Type B pancreatic cell (in vitro differentiated cells): ENCODE measurements around the gene EFL1. TPM values are rescaled to one million over a fixed set of nuclear protein-coding genes. Genes with fewer than 3 reads are reported as not detected.

Source experiments
- DNase-seq: peaks from one replicate; pipeline ENCODE4 v3.0.0; 2021; ENCODE audit warnings: mixed read lengths; ENCODE audit not compliant: unreplicated experiment; ENCODE audit errors: extremely low spot score
- H3K27ac Mint-ChIP-seq: 2 replicates; pipeline ENCODE4 v1.8.0; 2021; ENCODE audit warnings: mild to moderate bottlenecking, mixed read lengths
- H3K27me3 Mint-ChIP-seq: 2 replicates; pipeline ENCODE4 v1.8.0; 2021; ENCODE audit warnings: mixed read lengths
- H3K36me3 Mint-ChIP-seq: 2 replicates; pipeline ENCODE4 v1.8.0; 2021; ENCODE audit warnings: mixed read lengths
- H3K4me1 Mint-ChIP-seq: one replicate; pipeline ENCODE4 v1.8.0; 2021; ENCODE audit warnings: mixed read lengths; ENCODE audit not compliant: unreplicated experiment
- H3K4me3 Mint-ChIP-seq: 2 replicates; pipeline ENCODE4 v1.8.0; 2021; ENCODE audit warnings: mild to moderate bottlenecking, mixed read lengths
- H3K9me3 Mint-ChIP-seq: 2 replicates; pipeline ENCODE4 v1.8.0; 2021; ENCODE audit warnings: mixed read lengths
- total RNA-seq: library from RNA; stranded (reverse); gene quantifications from 2 replicates; pipeline ENCODE4 v1.2.1, GENCODE V29; 2021; ENCODE audit warnings: low replicate concordance
- TF ChIP-seq, protein P1 (sequence below): fragments of 200-600 bp; sonication (generic); conservative IDR thresholded peaks from 2 replicates; pipeline ENCODE4 v1.5.0; 2021; ENCODE audit warnings: antibody characterized with exemption, mild to moderate bottlenecking

EFL1 gene
- total RNA-seq, 1 donor from 2014 or later: 17.0 TPM

DNA sequence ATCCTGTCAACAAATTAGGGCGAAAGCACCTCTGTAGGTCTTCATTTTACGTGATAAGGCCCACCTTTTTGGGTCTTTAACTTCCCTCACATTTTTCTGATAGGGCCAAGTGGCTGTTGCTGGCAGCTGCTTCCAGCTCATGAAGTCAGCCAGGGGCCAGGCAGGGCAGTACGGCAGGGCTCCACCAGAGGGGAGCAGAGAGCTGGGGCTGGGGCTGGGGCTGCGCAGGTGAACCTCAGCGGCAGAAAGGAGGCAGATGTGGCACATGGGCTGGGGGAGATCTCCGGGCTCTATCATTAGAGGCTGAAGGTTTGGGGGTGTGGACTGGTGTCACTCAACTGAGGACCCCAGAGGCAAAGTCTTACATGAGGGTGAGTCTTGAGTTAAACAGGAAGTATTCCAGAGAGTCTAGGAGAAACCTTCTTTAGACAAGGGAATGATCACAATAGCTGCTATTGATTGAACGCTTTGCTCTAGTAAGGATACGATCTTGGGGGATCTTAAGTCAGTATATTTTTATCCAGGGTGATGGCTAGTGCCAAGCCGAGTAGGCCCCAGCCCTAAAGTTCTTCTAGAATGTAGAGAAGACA lies 153.9 kb downstream of the EFL1 start:
- peak overlapping the region; percentile 66 for H3K27ac Mint-ChIP-seq
- no peak overlapping the region for H3K4me3 Mint-ChIP-seq
- TF ChIP-seq, protein P1, sequence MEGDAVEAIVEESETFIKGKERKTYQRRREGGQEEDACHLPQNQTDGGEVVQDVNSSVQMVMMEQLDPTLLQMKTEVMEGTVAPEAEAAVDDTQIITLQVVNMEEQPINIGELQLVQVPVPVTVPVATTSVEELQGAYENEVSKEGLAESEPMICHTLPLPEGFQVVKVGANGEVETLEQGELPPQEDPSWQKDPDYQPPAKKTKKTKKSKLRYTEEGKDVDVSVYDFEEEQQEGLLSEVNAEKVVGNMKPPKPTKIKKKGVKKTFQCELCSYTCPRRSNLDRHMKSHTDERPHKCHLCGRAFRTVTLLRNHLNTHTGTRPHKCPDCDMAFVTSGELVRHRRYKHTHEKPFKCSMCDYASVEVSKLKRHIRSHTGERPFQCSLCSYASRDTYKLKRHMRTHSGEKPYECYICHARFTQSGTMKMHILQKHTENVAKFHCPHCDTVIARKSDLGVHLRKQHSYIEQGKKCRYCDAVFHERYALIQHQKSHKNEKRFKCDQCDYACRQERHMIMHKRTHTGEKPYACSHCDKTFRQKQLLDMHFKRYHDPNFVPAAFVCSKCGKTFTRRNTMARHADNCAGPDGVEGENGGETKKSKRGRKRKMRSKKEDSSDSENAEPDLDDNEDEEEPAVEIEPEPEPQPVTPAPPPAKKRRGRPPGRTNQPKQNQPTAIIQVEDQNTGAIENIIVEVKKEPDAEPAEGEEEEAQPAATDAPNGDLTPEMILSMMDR: peak; percentile 72
- H3K9me3 Mint-ChIP-seq: no peaks in the 10 kb centered on the region
- peaks cover 25% of the 10 kb centered on the region for H3K4me1 Mint-ChIP-seq
- no peak for DNase-seq
- H3K27me3 Mint-ChIP-seq: no peaks in the 10 kb centered on the region
- peaks cover 4% of the 10 kb centered on the region for H3K36me3 Mint-ChIP-seq

DNA sequence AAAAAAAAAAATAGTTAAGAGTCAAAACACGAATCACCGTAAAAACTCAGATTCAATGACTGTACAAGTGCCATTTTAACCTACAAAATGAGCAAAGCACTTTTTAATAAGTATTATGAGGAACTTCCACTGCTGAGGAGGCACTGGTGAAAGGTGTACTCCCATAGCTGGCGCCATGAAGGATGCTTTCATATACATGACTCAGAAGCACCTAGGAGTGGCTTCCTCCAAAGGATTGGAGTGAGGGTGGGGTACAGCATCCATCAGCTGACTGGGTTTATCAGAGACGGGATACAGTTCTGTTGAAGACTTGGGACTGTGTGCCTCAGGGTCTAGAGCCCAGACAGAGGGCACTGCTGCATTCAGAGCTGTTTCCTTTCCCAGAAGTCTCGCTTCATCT lies 155.9 kb downstream of the EFL1 start:
- TF ChIP-seq, protein P1: no peak
- Mint-ChIP-seq H3K36me3 (peaks cover 3% of the 10 kb centered on the region), H3K27ac (no peak overlapping the region), H3K9me3 (no peaks in the 10 kb centered on the region), H3K4me3 (no peak overlapping the region), H3K27me3 (no peaks in the 10 kb centered on the region), H3K4me1 (peaks cover 22% of the 10 kb centered on the region)
- DNase-seq: no peak

DNA sequence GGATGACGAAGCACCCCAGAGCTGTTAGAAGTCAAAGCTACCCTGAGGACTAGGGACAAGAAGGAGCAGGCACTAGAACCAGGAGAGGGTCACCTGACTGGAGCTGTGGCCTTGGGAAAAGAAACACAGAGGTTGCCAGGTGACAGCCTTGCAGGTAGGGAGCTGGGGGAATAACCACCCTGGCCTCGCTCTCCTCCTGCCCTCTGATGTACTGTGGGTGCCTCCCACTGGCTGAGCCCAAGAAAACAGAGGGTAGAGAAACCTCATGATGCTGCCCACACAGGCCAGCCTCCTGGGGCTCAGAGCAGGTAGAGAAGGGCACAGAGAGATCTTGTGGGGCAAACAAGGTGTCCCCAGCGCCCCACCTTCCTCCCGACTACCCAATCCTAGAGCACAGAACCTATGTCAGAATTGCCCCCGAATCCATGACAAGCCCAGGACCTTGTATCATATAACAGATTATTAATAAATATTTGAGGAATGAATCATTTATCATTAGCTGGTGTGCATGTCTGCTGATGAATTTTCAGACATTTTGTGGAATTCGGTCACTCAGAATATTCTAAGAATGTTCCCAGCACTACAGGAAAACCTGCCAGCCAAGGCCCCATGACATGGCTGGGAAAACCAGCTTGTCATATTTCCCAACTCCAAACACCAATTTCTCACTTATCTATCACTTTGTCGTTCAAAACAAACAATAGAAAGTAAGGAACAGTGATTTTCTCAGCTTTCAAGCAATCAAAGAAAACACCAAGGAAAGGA lies 156.9 kb downstream of the EFL1 start:
- no peaks in the 10 kb centered on the region for H3K36me3 Mint-ChIP-seq
- peak overlapping the region; percentile 76 for H3K27ac Mint-ChIP-seq
- no peaks in the 10 kb centered on the region for H3K27me3 Mint-ChIP-seq
- TF ChIP-seq, protein P1: no peak
- DNase-seq: no peak
- peaks cover 24% of the 10 kb centered on the region for H3K4me1 Mint-ChIP-seq
- H3K4me3 Mint-ChIP-seq: no peak overlapping the region
- H3K9me3 Mint-ChIP-seq: no peaks in the 10 kb centered on the region

DNA sequence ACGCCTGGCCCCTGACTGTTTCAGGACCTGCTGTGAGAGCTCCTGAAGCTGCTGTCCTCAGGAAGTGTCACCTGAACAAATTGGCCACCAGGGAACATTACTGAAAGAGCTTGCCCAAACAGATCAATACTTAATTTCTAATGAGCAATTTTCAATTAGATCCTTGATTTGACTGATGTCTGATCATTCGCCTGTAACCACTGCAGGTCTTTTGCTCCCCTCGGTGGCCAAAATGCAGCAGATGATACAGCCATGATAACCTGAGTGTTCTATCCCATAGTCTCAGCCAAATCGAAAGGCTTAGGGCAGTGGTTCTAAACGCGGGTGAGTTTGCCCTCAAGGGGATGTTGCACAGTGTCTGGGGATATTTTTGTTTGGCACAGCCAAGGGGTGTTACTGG lies 159.1 kb downstream of the EFL1 start:
- Mint-ChIP-seq H3K27ac (no peak overlapping the region), H3K4me3 (no peak overlapping the region), H3K4me1 (peaks cover 32% of the 10 kb centered on the region), H3K36me3 (no peaks in the 10 kb centered on the region), H3K27me3 (no peaks in the 10 kb centered on the region), H3K9me3 (no peaks in the 10 kb centered on the region)
- DNase-seq: no peak
- TF ChIP-seq, protein P1: no peak

DNA sequence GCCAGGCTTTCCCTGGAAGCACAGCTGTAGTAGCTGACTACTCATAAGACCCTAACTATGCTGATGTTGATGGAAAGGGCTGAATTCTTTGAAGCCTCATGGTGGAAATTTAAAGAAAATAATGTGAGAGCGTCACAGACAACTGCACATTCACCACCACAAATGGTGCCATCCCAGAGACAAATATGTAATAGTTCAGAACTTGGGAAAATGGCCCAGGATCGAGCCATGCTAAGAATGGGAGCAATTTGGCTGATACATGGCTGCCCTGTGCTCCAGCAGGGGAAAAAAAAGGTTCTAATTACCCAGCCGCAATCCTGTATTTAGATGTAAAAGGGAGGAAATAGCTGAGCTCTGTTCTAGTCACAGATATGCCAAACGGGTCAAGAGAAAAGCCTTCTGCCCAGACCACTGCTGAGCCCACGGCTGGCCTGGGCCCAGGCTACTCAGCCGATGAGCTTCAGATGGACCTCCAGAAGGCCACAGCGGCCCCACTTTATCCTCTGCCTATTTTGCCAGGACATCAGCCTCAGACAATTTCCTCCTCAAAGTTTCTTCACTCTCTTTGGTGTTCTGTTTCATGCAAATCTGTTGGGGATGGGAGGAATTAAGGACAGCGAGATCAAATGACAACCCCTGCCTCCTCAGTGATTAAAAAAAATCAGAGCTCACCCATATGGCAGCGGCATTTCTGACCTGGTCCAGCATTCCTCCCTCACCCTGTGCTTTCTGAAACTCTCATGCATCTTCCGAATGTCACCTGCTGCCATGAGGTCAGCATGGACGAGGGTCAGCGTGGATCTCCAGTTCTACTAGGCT lies 162.2 kb downstream of the EFL1 start:
- Mint-ChIP-seq H3K4me1 (peaks cover 25% of the 10 kb centered on the region), H3K27ac (no peak overlapping the region), H3K36me3 (no peaks in the 10 kb centered on the region), H3K9me3 (no peaks in the 10 kb centered on the region), H3K4me3 (no peak overlapping the region), H3K27me3 (no peaks in the 10 kb centered on the region)
- TF ChIP-seq, protein P1: no peak
- no peak for DNase-seq
